Fibroblast of lung (primary cell): ENCODE results near the gene MYO1D. TPM values are rescaled to one million over a fixed set of nuclear protein-coding genes. Genes with fewer than 3 reads are reported as not detected.

Source experiments
- DNase-seq, 2 donors: peaks; one replicate each; pipeline versions ENCODE4 v3.0.0 to v3.0.0-alpha.2; 2010; ENCODE audit warnings: low read depth in 2 of 2
- H2AFZ ChIP-seq: 2 replicates; pipeline ENCODE4 v1.5.1; 2012; ENCODE audit warnings: low read length, control low read depth, inconsistent platforms
- H3K27ac ChIP-seq: 2 replicates; pipeline ENCODE4 v1.5.1; 2011; ENCODE audit warnings: low read length, control low read depth; ENCODE audit not compliant: insufficient read depth
- H3K27me3 ChIP-seq: 2 replicates; pipeline ENCODE4 v1.5.1; 2011; ENCODE audit warnings: mild to moderate bottlenecking, low read length; ENCODE audit not compliant: control insufficient read depth, insufficient read depth
- H3K36me3 ChIP-seq: 2 replicates; pipeline ENCODE4 v1.5.1; 2011; ENCODE audit warnings: low read length; ENCODE audit not compliant: control insufficient read depth, insufficient read depth
- H3K4me1 ChIP-seq: 2 replicates; pipeline ENCODE4 v1.5.1; 2011; ENCODE audit warnings: low read length; ENCODE audit not compliant: control insufficient read depth, insufficient read depth; ENCODE audit errors: extremely low read depth
- H3K4me2 ChIP-seq: 2 replicates; pipeline ENCODE4 v1.5.1; 2011; ENCODE audit warnings: low read length, control low read depth; ENCODE audit not compliant: insufficient read depth; ENCODE audit errors: extremely low read depth
- H3K4me3 ChIP-seq, 4 experiments: fragments of 200-600 bp in 1 of 4; sonication (generic) in 1 of 4; replicated peaks in 1 of 4; 2 replicates each; pipeline ENCODE4 v1.5.1; 2011 to 2016; ENCODE audit warnings: low read length in 4 of 4, low read depth in 3 of 4, mild to moderate bottlenecking in 3 of 4, control low read depth in 2 of 4, inconsistent platforms in 1 of 4, mixed read lengths in 1 of 4; ENCODE audit not compliant: insufficient read depth in 1 of 4; ENCODE audit errors: control extremely low read depth in 1 of 4
- H3K79me2 ChIP-seq: 2 replicates; pipeline ENCODE4 v1.5.1; 2012; ENCODE audit warnings: mild to moderate bottlenecking, low read length, inconsistent platforms; ENCODE audit not compliant: control insufficient read depth, insufficient read depth
- H3K9ac ChIP-seq: 2 replicates; pipeline ENCODE4 v1.5.1; 2011; ENCODE audit warnings: mild to moderate bottlenecking, low read length, control low read depth; ENCODE audit not compliant: insufficient read depth
- H3K9me3 ChIP-seq: 2 replicates; pipeline ENCODE4 v1.5.1; 2012; ENCODE audit warnings: low read depth, low read length; ENCODE audit not compliant: control insufficient read depth, insufficient read depth
- H4K20me1 ChIP-seq: 2 replicates; pipeline ENCODE4 v1.5.1; 2011; ENCODE audit warnings: low read length; ENCODE audit not compliant: control insufficient read depth, insufficient read depth; ENCODE audit errors: extremely low read depth
- EZH2 ChIP-seq: IDR thresholded peaks from 2 replicates; pipeline ENCODE4 v1.5.1; 2012; ENCODE audit warnings: low read length, control low read depth, mild to moderate bottlenecking; ENCODE audit errors: missing control alignments
- polyA plus RNA-seq, 2 donors: library from polyadenylated mRNA; depleted of rRNA in 1 of 2; stranded (reverse) in 1 of 2; unstranded in 1 of 2; fragments of >200 nt; gene quantifications; 2 replicates each; pipeline ENCODE4 v1.2.1, GENCODE V29; 2011 to 2012; ENCODE audit warnings: missing spikeins in 1 of 2
- total RNA-seq: library from RNA; depleted of rRNA; stranded (reverse); fragments of >200 nt; gene quantifications from 2 replicates; pipeline ENCODE4 v1.2.1, GENCODE V29; 2014
- TF ChIP-seq, protein P1 (sequence below), 2 donors: IDR thresholded peaks in 1 of 2; conservative IDR thresholded peaks in 1 of 2; 1 replicate in 1 of 2; 2 replicates in 1 of 2; pipeline ENCODE4 v1.5.1; 2011 to 2012; ENCODE audit warnings: low read length in 2 of 2, control low read depth in 1 of 2, inconsistent platforms in 1 of 2, low read depth in 1 of 2, mild to moderate bottlenecking in 1 of 2

Gene MYO1D
- total and polyA plus RNA-seq, 2 donors (not counting 1 experiment from before 2014, with no cell fraction given): 35.0 to 46.6 TPM

DNA sequence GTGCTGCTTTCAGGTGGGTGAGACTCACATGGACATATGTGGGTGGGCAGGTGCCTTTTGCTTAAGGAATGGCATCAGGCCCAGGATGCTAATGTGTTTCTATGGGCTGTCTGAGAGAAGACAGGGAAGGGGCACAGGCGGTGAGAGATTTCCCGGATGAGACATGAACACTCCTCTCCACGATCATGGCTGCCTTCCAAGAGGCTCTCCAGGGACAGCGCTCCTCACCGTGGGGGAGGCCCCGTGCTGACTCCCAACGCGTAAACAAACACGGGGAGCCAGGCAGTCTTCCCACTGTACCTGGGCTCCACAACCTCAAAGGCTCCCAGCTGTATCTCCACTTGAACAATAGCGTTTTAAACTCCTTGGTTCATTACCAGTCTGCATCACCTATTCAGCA is 347.3 kb downstream of the MYO1D start:
- TF ChIP-seq EZH2: no peak
- TF ChIP-seq, protein P1, sequence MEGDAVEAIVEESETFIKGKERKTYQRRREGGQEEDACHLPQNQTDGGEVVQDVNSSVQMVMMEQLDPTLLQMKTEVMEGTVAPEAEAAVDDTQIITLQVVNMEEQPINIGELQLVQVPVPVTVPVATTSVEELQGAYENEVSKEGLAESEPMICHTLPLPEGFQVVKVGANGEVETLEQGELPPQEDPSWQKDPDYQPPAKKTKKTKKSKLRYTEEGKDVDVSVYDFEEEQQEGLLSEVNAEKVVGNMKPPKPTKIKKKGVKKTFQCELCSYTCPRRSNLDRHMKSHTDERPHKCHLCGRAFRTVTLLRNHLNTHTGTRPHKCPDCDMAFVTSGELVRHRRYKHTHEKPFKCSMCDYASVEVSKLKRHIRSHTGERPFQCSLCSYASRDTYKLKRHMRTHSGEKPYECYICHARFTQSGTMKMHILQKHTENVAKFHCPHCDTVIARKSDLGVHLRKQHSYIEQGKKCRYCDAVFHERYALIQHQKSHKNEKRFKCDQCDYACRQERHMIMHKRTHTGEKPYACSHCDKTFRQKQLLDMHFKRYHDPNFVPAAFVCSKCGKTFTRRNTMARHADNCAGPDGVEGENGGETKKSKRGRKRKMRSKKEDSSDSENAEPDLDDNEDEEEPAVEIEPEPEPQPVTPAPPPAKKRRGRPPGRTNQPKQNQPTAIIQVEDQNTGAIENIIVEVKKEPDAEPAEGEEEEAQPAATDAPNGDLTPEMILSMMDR (conservative IDR thresholded peaks at IDR 0.05 in 1 of 2, IDR thresholded peaks at IDR 0.05 in 1 of 2; ENCODE audit: low read depth in 1 of 2, low read length in 2 of 2): no peak
- Histone ChIP-seq H3K36me3 (no peaks in the 10 kb centered on the region), H3K79me2 (no peaks in the 10 kb centered on the region), H2AFZ (no peak overlapping the region), H4K20me1 (no peaks in the 10 kb centered on the region), H3K4me1 (peaks cover 4% of the 10 kb centered on the region), H3K9me3 (no peaks in the 10 kb centered on the region), H3K27ac (no peak overlapping the region), H3K4me3 (no peak overlapping the region), H3K4me2 (no peak overlapping the region), H3K9ac (no peak overlapping the region), H3K27me3 (no peaks in the 10 kb centered on the region)
- DNase-seq: no peak

DNA sequence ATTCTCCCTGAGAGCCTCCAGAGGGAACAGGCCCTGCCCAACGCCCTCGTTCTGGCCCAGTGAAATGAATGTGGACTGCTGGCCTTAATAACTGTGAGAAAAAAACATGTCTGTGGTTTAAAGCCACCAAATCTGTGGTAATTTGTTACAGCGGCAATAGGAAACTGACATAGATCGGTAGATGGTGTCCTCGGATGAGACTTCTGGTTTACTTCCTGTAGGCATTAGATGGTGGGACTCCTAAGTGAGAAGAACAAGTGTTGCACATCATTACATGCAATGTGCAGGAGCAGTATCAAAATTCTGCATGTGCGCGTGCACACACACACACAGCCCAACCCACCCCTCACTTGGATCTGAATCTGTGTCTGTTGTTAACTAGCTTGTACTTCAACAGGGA is 348.1 kb downstream of the MYO1D start:
- no peaks in the 10 kb centered on the region for H3K36me3 ChIP-seq
- no peaks in the 10 kb centered on the region for H3K79me2 ChIP-seq
- H3K27me3 ChIP-seq: no peaks in the 10 kb centered on the region
- DNase-seq: no peak
- peaks cover 4% of the 10 kb centered on the region for H3K4me1 ChIP-seq
- no peak overlapping the region for H3K27ac ChIP-seq
- TF ChIP-seq, protein P1 (conservative IDR thresholded peaks at IDR 0.05 in 1 of 2, IDR thresholded peaks at IDR 0.05 in 1 of 2; ENCODE audit: low read depth in 1 of 2, low read length in 2 of 2): no peak
- no peak for TF ChIP-seq EZH2
- H3K4me3 ChIP-seq: no peak overlapping the region
- H4K20me1 ChIP-seq: no peaks in the 10 kb centered on the region
- H3K4me2 ChIP-seq: no peak overlapping the region
- H3K9me3 ChIP-seq: no peaks in the 10 kb centered on the region
- no peak overlapping the region for H2AFZ ChIP-seq
- no peak overlapping the region for H3K9ac ChIP-seq

DNA sequence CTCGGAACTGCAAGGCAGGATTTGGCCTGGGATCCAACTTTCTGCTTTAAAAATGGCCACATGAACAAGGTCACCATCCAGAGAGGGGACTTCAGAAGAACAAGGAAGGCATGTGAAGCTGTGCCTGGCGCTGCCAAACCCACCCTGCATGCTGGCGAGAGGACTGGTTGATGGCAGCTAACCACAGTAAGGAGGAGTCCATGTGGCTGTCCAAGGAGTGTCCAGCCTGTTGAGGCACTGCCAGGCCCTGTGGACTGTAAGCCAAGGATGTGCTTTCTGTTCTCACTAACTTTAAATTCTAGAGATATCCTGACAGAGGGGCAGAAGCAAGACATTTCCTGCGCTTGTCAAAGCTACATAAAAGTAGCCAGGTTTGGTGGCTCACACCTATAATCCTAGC is 349.8 kb downstream of the MYO1D start:
- Histone ChIP-seq H3K9me3 (no peaks in the 10 kb centered on the region), H3K79me2 (no peaks in the 10 kb centered on the region), H3K27me3 (no peaks in the 10 kb centered on the region), H4K20me1 (no peaks in the 10 kb centered on the region), H3K27ac (no peak overlapping the region), H3K4me3 (no peak overlapping the region), H3K4me1 (peaks cover 4% of the 10 kb centered on the region), H2AFZ (no peak overlapping the region), H3K4me2 (no peak overlapping the region), H3K9ac (no peak overlapping the region), H3K36me3 (no peaks in the 10 kb centered on the region)
- DNase-seq: no peak
- TF ChIP-seq, protein P1 (conservative IDR thresholded peaks at IDR 0.05 in 1 of 2, IDR thresholded peaks at IDR 0.05 in 1 of 2; ENCODE audit: low read depth in 1 of 2, low read length in 2 of 2): no peak
- TF ChIP-seq EZH2: no peak
